HepG2 (cell line): ENCODE results near the gene TNFRSF1B.

ENCODE experiments used
- HCFC1 ChIP-seq: fragments of 150-350 bp; IDR thresholded peaks from 2 replicates; pipeline ENCODE4 v1.6.1; 2014; ENCODE audit warnings: low read depth, low read length
- KLF16 ChIP-seq, 2 experiments: sonication (generic) in 1 of 2; formaldehyde crosslinking in 1 of 2; IDR thresholded peaks; 2 replicates each; pipeline versions ENCODE4 v1.6.1 to v1.8.0; 2016 to 2023; ENCODE audit warnings: missing genetic modification reagents in 2 of 2, missing compliant biosample characterization in 1 of 2
- MED13 ChIP-seq: sonication (generic); formaldehyde crosslinking; IDR thresholded peaks from 2 replicates; pipeline ENCODE4 v1.5.0; 2020; ENCODE audit warnings: missing genetic modification reagents
- PHF5A ChIP-seq: IDR thresholded peaks from one replicate; pipeline ENCODE4 v1.6.1; 2018; ENCODE audit warnings: low read depth, missing genetic modification reagents; ENCODE audit not compliant: unreplicated experiment
- ZFP1 ChIP-seq: IDR thresholded peaks from 2 replicates; pipeline ENCODE4 v1.6.1; 2016
- ZNF530 ChIP-seq: sonication (generic); formaldehyde crosslinking; IDR thresholded peaks from 2 replicates; pipeline ENCODE4 v1.5.0; 2020; ENCODE audit warnings: low read depth, mild to moderate bottlenecking, missing genetic modification reagents
- ZNF749 ChIP-seq: sonication (generic); formaldehyde crosslinking; IDR thresholded peaks from 2 replicates; pipeline ENCODE4 v1.8.0; 2022; ENCODE audit warnings: mild to moderate bottlenecking, missing genetic modification reagents, moderate library complexity, borderline replicate concordance
- ZNF790 ChIP-seq: sonication (generic); formaldehyde crosslinking; IDR thresholded peaks from 2 replicates; pipeline ENCODE4 v1.8.0; 2022; ENCODE audit warnings: missing genetic modification reagents, mild to moderate bottlenecking, borderline replicate concordance
- TF ChIP-seq, protein P1 (sequence below): IDR thresholded peaks from 2 replicates; pipeline ENCODE4 v1.6.1; 2016; ENCODE audit warnings: low read depth, borderline replicate concordance
- TF ChIP-seq, protein P2 (sequence below): sonication (generic); formaldehyde crosslinking; IDR thresholded peaks from 2 replicates; pipeline ENCODE4 v1.5.0; 2020; ENCODE audit warnings: mild to moderate bottlenecking, missing genetic modification reagents, moderate library complexity

DNA sequence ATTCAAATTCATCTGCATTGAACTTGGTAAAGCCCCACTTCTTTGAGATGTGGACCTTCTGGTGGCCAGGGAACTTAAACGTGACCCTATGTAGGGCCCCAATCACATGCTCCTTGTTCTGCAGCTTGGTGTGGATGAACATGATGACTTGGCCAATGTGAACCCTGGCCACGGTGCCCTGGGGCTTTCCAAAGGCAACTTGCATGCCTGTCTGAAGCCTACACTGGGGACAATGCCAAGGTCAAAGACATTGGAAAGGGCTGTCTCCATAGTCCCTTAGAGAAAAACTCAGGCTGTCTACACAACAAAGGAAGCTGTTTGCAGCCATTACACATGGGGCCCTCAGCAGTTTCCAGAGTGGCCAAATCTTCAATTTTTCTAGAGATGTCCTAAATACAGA is 54.1 kb downstream of the TNFRSF1B start:
- no peak for TF ChIP-seq PHF5A (CRISPR knock-in tag)
- no peak for TF ChIP-seq KLF16 (CRISPR knock-in tag; IDR thresholded peaks at IDR 0.05)
- TF ChIP-seq ZFP1 (CRISPR knock-in tag) = no peak
- TF ChIP-seq, protein P1, sequence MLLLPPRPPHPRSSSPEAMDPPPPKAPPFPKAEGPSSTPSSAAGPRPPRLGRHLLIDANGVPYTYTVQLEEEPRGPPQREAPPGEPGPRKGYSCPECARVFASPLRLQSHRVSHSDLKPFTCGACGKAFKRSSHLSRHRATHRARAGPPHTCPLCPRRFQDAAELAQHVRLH (CRISPR knock-in tag) = no peak
- no peak for TF ChIP-seq ZNF749
- TF ChIP-seq, protein P2, sequence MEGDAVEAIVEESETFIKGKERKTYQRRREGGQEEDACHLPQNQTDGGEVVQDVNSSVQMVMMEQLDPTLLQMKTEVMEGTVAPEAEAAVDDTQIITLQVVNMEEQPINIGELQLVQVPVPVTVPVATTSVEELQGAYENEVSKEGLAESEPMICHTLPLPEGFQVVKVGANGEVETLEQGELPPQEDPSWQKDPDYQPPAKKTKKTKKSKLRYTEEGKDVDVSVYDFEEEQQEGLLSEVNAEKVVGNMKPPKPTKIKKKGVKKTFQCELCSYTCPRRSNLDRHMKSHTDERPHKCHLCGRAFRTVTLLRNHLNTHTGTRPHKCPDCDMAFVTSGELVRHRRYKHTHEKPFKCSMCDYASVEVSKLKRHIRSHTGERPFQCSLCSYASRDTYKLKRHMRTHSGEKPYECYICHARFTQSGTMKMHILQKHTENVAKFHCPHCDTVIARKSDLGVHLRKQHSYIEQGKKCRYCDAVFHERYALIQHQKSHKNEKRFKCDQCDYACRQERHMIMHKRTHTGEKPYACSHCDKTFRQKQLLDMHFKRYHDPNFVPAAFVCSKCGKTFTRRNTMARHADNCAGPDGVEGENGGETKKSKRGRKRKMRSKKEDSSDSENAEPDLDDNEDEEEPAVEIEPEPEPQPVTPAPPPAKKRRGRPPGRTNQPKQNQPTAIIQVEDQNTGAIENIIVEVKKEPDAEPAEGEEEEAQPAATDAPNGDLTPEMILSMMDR (CRISPR knock-in tag) = no peak
- no peak for TF ChIP-seq ZNF530
- TF ChIP-seq HCFC1 = no peak
- no peak for TF ChIP-seq MED13 (CRISPR knock-in tag)
- TF ChIP-seq ZNF790 = no peak
